Loucy (cell line): Measurements from ENCODE around the gene TBCEL.

ENCODE experiments used
- EZH2phosphoT487 ChIP-seq: fragments of 200-600 bp; IDR thresholded peaks from 2 replicates; pipeline ENCODE4 v1.6.1; 2018; ENCODE audit warnings: antibody characterized with exemption, mild to moderate bottlenecking, moderate library complexity, borderline replicate concordance
- TF ChIP-seq, protein P1 (sequence below): fragments of 200-600 bp; sonication (generic); conservative IDR thresholded peaks from 2 replicates; pipeline ENCODE4 v1.5.1; 2014; ENCODE audit warnings: mild to moderate bottlenecking, antibody characterized with exemption, low read length

DNA sequence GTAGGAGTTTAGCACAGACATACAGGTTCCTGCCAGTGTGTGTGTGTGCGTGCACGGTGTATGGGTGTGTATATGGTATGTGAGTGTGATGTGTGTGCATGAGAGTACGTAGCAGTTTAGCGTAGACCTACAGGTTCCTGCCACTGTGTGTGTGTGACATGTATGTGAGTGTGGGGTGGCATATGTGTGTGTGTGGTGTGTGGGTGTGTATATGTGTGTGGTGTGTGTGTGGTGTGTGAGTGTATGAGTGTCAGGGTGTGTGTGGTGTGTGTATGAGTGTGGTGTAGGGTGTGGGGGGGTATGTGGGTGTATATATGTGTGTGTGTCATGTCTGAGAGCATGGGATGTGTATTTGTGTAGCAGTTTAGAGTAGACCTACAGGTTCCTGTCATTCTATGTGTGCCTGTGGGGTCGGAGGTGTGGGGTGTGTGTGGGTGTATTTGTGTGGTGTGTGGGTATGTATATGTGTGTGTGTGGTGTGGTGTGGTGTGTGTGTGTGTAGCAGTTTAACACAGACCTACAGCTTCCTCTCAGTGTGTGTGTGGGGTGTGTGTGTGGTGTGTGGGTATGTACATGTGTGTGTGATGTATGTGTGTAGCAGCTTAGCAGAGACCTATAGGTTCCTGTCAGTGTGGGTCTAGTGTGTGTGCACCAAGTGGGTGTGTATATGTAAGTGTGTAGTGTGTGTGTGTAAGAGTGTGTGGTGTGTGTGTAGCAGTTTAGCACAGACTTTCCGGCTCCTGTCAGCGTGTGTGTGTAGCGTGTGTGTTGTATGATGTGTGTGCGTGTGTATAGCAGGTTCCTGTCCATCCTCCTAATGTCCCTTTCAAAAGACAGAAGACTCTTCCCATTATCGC lies 31.8 kb upstream of the TBCEL start:
- TF ChIP-seq, protein P1, sequence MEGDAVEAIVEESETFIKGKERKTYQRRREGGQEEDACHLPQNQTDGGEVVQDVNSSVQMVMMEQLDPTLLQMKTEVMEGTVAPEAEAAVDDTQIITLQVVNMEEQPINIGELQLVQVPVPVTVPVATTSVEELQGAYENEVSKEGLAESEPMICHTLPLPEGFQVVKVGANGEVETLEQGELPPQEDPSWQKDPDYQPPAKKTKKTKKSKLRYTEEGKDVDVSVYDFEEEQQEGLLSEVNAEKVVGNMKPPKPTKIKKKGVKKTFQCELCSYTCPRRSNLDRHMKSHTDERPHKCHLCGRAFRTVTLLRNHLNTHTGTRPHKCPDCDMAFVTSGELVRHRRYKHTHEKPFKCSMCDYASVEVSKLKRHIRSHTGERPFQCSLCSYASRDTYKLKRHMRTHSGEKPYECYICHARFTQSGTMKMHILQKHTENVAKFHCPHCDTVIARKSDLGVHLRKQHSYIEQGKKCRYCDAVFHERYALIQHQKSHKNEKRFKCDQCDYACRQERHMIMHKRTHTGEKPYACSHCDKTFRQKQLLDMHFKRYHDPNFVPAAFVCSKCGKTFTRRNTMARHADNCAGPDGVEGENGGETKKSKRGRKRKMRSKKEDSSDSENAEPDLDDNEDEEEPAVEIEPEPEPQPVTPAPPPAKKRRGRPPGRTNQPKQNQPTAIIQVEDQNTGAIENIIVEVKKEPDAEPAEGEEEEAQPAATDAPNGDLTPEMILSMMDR, result no peak
- no peak for TF ChIP-seq EZH2phosphoT487
